Peyer's patch (tissue), 4 donors: ENCODE measurements around the gene BHLHE40.

Experiments
- POLR2A ChIP-seq, 2 donors: fragments of 450-650 bp; IDR thresholded peaks; one replicate each; pipeline ENCODE4 v1.5.1; 2017; ENCODE audit warnings: antibody characterized with exemption in 2 of 2, mild to moderate bottlenecking in 2 of 2, moderate library complexity in 2 of 2
- TF ChIP-seq, protein P1 (sequence below), 6 experiments: fragments of 450-650 bp in 4 of 6; fragments of 200-600 bp in 2 of 6; sonication (generic) in 1 of 6; IDR thresholded peaks; one replicate each; pipeline ENCODE4 v1.5.1; 2017 to 2019; ENCODE audit warnings: antibody characterized with exemption in 6 of 6, mild to moderate bottlenecking in 3 of 6, moderate library complexity in 1 of 6

- TF ChIP-seq, protein P1, sequence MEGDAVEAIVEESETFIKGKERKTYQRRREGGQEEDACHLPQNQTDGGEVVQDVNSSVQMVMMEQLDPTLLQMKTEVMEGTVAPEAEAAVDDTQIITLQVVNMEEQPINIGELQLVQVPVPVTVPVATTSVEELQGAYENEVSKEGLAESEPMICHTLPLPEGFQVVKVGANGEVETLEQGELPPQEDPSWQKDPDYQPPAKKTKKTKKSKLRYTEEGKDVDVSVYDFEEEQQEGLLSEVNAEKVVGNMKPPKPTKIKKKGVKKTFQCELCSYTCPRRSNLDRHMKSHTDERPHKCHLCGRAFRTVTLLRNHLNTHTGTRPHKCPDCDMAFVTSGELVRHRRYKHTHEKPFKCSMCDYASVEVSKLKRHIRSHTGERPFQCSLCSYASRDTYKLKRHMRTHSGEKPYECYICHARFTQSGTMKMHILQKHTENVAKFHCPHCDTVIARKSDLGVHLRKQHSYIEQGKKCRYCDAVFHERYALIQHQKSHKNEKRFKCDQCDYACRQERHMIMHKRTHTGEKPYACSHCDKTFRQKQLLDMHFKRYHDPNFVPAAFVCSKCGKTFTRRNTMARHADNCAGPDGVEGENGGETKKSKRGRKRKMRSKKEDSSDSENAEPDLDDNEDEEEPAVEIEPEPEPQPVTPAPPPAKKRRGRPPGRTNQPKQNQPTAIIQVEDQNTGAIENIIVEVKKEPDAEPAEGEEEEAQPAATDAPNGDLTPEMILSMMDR (IDR thresholded peaks at IDR 0.05), result no peak
- TF ChIP-seq POLR2A (IDR thresholded peaks at IDR 0.05), result no peak
Measured at GRCh38 chr3:4990069-4990468, 10.8 kb downstream of the BHLHE40 start.
